ENCODE data around the gene SH2D1B.

DNA sequence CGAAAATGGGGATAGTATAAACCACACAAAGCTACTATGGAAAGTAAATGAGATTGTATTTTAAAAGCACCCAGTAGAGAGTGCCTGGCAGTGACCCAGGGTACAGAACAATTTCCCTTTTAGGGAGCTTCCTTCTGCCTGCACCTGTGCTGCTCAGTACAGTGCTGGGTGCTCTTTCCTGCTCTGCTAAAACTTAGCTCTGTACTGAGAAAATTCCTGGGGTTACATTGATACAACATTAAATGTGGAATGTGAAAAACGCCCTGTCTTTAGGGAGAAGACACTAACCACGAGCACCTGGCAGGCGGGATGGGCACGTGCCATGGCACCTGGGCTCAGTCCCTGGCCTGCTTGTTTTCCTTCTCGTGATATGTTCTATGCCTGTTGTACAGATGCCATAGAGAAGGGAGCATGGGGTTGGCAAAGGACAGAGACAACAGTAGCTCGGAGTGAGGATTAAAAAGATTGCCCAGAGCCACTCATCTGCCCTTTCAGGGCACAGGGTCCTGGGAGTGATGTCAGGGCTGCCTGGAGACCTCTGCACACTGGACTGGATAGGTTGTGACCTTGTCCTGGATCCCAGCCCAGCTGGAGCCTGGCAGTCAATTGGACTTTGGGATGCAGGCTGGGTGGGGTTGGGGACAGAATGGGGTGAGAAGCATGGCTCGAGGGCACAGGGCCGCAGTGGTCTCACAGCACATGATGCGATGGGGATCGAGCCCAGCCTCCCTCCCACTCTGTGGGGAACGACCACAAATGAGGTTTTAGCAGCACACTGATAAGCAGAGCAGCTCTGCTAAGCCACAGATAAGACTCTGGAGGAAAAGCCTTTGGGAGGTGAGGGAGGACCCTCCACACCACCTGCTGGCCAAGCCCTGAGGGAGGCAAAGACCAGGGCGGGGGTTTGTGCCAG lies 39.5 kb downstream of the SH2D1B start:
- TF ChIP-seq POLR2A (IDR thresholded peaks at IDR 0.05), result no peak
- TF ChIP-seq, protein P1, sequence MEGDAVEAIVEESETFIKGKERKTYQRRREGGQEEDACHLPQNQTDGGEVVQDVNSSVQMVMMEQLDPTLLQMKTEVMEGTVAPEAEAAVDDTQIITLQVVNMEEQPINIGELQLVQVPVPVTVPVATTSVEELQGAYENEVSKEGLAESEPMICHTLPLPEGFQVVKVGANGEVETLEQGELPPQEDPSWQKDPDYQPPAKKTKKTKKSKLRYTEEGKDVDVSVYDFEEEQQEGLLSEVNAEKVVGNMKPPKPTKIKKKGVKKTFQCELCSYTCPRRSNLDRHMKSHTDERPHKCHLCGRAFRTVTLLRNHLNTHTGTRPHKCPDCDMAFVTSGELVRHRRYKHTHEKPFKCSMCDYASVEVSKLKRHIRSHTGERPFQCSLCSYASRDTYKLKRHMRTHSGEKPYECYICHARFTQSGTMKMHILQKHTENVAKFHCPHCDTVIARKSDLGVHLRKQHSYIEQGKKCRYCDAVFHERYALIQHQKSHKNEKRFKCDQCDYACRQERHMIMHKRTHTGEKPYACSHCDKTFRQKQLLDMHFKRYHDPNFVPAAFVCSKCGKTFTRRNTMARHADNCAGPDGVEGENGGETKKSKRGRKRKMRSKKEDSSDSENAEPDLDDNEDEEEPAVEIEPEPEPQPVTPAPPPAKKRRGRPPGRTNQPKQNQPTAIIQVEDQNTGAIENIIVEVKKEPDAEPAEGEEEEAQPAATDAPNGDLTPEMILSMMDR (IDR thresholded peaks at IDR 0.05), result no peak

Data from body of pancreas (tissue), 4 donors.